ENCODE measurements around the gene CLSTN1. TPM values are rescaled to one million over a fixed set of nuclear protein-coding genes. Genes with fewer than 3 reads are reported as not detected.

The CLSTN1 gene
- total RNA-seq, 2 donors from 2014 or later: 31.7 to 34.1 TPM

- peak overlapping the region; percentile 57 for H3K27ac Mint-ChIP-seq
- H3K4me3 Mint-ChIP-seq: peak overlapping the region; percentile 80 to 87
- DNase-seq (no peak), ATAC-seq (replicated peaks in 1 of 2) (no peak)
- no peaks in the 10 kb centered on the region for H3K9me3 Mint-ChIP-seq
- H3K36me3 Mint-ChIP-seq (ENCODE audit: insufficient read depth in 2 of 2): peaks cover 7 to 14% of the 10 kb centered on the region in 2 donors
- H3K27me3 Mint-ChIP-seq (ENCODE audit: low read depth): no peaks in the 10 kb centered on the region
- peaks cover 77% of the 10 kb centered on the region for H3K4me1 Mint-ChIP-seq (ENCODE audit: low read depth)
These were observed 135.7 kb downstream of the CLSTN1 start for GRCh38 chr1:9687874-9688582.

DNA sequence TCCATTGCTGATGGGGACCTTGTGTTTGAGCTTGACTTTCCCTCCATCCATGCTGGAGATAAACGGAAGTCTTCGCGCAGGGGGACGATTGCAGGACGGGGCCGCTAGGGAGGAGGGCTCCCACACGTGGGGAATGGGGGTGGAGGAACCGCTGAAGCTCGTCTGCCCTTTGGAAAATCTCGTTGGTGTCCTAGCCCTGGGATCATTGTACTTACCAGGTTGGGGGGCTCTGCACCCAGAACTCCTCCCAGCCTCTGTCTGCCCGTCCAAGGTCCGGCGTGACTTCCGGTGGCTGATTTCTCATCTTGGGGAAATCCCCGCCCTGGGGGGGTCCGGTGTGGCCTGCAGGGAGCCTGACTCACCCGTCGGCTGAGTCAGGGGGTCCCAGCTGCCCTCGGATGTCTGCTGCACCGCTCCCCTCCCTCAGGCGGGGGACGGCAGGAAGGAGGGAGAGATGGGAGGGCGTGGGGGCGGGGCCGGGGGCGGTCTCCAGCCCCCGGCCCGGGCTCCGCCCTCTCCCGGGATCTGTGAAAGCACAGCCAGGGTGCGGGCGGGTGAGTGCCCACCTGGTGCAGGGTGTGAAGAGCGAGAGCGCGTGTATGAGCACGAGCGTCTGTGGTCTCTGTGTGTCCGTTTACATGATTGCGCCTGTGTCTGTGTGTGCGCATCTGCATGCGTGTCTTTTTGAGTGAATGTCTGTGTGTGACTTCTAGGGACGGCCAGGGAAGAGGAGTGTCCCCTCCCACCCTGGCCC is 136.5 kb downstream of the CLSTN1 start:
- Mint-ChIP-seq H3K36me3 (ENCODE audit: insufficient read depth in 2 of 2) (peaks cover 7 to 14% of the 10 kb centered on the region in 2 donors), H3K9me3 (no peaks in the 10 kb centered on the region), H3K27ac (peak overlapping the region; percentile 80), H3K27me3 (ENCODE audit: low read depth) (no peaks in the 10 kb centered on the region), H3K4me1 (ENCODE audit: low read depth) (peaks cover 79% of the 10 kb centered on the region), H3K4me3 (peak overlapping the region; percentile 80 to 87)
- ATAC-seq (replicated peaks in 1 of 2): peak; percentile 68 to 78
- peak; percentile 80 for DNase-seq

- Mint-ChIP-seq H3K4me1 (ENCODE audit: low read depth) (peaks cover 77% of the 10 kb centered on the region), H3K27ac (peak overlapping the region; percentile 81), H3K4me3 (no peak overlapping the region), H3K27me3 (ENCODE audit: low read depth) (no peaks in the 10 kb centered on the region), H3K36me3 (ENCODE audit: insufficient read depth in 2 of 2) (peaks cover 2 to 9% of the 10 kb centered on the region in 2 donors), H3K9me3 (no peaks in the 10 kb centered on the region)
- DNase-seq (no peak), ATAC-seq (replicated peaks in 1 of 2) (no peak)
These were observed 139.0 kb downstream of the CLSTN1 start for GRCh38 chr1:9684801-9685200.

DNA sequence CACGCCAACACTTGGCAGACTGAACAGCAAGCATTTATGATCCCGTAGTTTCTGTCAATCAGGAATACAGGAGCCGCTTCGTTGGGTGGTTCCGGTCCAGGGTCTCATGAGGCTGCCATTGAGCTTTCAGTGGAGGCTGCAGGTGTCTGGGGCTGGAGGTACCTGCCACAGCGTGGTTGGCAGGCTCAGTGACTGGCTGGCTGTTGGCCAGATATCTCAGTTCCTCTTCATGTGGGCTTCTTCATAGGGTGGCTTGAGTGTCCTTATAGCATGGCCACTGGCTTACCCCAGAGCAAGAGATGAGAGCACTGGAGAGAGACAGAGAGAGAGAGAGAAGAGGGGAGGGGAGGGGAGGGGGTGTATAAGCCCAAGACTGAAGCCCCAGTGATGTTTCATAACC is 142.9 kb downstream of the CLSTN1 start:
- no peaks in the 10 kb centered on the region for H3K27me3 Mint-ChIP-seq (ENCODE audit: low read depth)
- no peak for DNase-seq
- peaks cover 6 to 27% of the 10 kb centered on the region in 2 donors for H3K36me3 Mint-ChIP-seq (ENCODE audit: insufficient read depth in 2 of 2)
- H3K9me3 Mint-ChIP-seq: no peaks in the 10 kb centered on the region
- no peak overlapping the region for H3K4me3 Mint-ChIP-seq
- no peak overlapping the region for H3K27ac Mint-ChIP-seq
- H3K4me1 Mint-ChIP-seq (ENCODE audit: low read depth): peaks cover 81% of the 10 kb centered on the region
- ATAC-seq (replicated peaks in 1 of 2): no peak

DNA sequence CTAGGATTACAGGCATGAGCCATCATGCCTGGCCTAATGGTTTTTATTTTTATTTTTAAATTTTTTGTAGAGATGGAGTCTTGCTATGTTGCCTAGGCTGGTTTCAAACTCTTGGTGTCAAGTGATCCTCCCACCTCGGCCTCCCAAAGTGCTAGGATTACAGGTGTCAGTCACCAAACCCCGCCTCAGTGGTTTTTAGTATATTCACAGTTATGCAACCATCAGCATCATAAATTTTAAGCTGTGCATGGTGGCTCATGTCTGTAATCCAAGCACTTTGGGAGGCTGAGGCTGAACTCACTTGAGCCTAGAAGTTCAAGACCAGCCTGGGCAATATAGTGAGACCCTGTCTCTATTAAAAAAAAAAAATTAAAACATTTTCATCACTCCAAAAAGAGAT is 143.7 kb downstream of the CLSTN1 start:
- no peak for ATAC-seq (replicated peaks in 1 of 2)
- Mint-ChIP-seq H3K36me3 (ENCODE audit: insufficient read depth in 2 of 2) (peaks cover 6 to 27% of the 10 kb centered on the region in 2 donors), H3K27ac (no peak overlapping the region), H3K9me3 (no peaks in the 10 kb centered on the region), H3K4me1 (ENCODE audit: low read depth) (peaks cover 76% of the 10 kb centered on the region), H3K4me3 (no peak overlapping the region), H3K27me3 (ENCODE audit: low read depth) (no peaks in the 10 kb centered on the region)
- no peak for DNase-seq

Other genes starting within 250 kb of the CLSTN1 start
- 10 to 100 TPM in 1 of 2 donors, 1 to 10 TPM in 1; 9.3 to 14.0 TPM for gene TMEM201, start 235.1 kb downstream of the CLSTN1 start, total RNA-seq
- 100 to 1,000 TPM; 149 to 162 TPM for gene PIK3CD, start 172.2 kb downstream of the CLSTN1 start, total RNA-seq
- gene CTNNBIP1, start 86.3 kb upstream of the CLSTN1 start, total RNA-seq: 10 to 100 TPM; 16.3 to 21.6 TPM
- gene LZIC, start 119.4 kb upstream of the CLSTN1 start, total RNA-seq: 10 to 100 TPM; 22.7 to 24.5 TPM
- 10 to 100 TPM; 12.3 to 13.7 TPM for gene NMNAT1, start 119.5 kb upstream of the CLSTN1 start, total RNA-seq
- gene RBP7, start 173.3 kb upstream of the CLSTN1 start, total RNA-seq: not detected
- 10 to 100 TPM; 24.7 to 25.6 TPM for gene UBE4B, start 209.0 kb upstream of the CLSTN1 start, total RNA-seq

Data from activated T-cell treated with anti-CD3 and anti-CD28 coated beads, Interleukin-2, amount 50 U/mL, for 72 hours (primary cell).